ENCODE results near the gene NLRP8.

DNA sequence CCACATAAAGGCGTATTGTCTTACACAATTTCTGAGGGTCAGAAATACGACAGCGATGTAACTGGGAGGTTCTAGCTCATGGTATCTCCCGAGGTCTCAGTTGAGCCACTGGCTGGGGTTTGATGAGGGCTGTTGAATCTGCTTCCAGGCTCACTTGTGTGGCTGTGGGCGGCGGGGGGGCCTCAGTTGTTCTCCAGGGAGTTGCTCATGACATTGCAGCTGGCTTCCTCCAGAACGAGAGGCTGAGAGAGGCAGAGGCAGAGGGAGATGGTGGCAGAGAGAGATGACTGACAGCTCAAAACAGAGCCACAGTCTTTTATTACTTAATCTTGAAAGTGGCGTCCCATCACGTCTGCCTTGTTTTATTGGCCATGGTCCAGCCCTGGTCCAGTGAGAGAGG lies 32.8 kb downstream of the NLRP8 start:
- TF ChIP-seq, protein P1, sequence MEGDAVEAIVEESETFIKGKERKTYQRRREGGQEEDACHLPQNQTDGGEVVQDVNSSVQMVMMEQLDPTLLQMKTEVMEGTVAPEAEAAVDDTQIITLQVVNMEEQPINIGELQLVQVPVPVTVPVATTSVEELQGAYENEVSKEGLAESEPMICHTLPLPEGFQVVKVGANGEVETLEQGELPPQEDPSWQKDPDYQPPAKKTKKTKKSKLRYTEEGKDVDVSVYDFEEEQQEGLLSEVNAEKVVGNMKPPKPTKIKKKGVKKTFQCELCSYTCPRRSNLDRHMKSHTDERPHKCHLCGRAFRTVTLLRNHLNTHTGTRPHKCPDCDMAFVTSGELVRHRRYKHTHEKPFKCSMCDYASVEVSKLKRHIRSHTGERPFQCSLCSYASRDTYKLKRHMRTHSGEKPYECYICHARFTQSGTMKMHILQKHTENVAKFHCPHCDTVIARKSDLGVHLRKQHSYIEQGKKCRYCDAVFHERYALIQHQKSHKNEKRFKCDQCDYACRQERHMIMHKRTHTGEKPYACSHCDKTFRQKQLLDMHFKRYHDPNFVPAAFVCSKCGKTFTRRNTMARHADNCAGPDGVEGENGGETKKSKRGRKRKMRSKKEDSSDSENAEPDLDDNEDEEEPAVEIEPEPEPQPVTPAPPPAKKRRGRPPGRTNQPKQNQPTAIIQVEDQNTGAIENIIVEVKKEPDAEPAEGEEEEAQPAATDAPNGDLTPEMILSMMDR (IDR thresholded peaks at IDR 0.05; ENCODE audit: low read depth, low read length, missing input control): no peak
- TF ChIP-seq, protein P2, sequence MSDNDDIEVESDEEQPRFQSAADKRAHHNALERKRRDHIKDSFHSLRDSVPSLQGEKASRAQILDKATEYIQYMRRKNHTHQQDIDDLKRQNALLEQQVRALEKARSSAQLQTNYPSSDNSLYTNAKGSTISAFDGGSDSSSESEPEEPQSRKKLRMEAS (IDR thresholded peaks at IDR 0.05): no peak
- TF ChIP-seq NR2F2 (IDR thresholded peaks at IDR 0.05) (no peak), YY1 (IDR thresholded peaks at IDR 0.05) (no peak), HNF4A (conservative IDR thresholded peaks at IDR 0.05) (no peak), RAD21 (IDR thresholded peaks at IDR 0.05) (no peak), GABPA (IDR thresholded peaks at IDR 0.05 in 1 of 2, conservative IDR thresholded peaks at IDR 0.05 in 1 of 2) (no peak), REST (IDR thresholded peaks at IDR 0.05) (no peak), FOXA1 (IDR thresholded peaks at IDR 0.05) (no peak), JUND (IDR thresholded peaks at IDR 0.05) (no peak), EGR1 (IDR thresholded peaks at IDR 0.05; ENCODE audit: low read depth in 2 of 2) (no peak), RXRA (IDR thresholded peaks at IDR 0.05) (no peak)
